COLO829 (cell line): Measurements from ENCODE around the gene TPM2.

ENCODE experiments used
- DNase-seq: peaks from one replicate; pipeline ENCODE4 v3.0.0; 2012; ENCODE audit warnings: low spot score

TPM2 gene

DNA sequence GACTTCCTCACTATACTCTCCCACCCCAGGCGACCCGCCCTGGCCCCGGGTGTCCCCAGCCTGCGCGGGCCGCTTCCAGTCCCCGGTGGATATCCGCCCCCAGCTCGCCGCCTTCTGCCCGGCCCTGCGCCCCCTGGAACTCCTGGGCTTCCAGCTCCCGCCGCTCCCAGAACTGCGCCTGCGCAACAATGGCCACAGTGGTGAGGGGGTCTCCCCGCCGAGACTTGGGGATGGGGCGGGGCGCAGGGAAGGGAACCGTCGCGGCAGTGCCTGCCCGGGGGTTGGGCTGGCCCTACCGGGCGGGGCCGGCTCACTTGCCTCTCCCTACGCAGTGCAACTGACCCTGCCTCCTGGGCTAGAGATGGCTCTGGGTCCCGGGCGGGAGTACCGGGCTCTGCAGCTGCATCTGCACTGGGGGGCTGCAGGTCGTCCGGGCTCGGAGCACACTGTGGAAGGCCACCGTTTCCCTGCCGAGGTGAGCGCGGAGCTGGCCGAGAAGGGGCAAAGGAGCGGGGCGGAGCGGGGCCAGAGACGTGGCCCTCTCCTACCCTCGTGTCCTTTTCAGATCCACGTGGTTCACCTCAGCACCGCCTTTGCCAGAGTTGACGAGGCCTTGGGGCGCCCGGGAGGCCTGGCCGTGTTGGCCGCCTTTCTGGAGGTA is 13.9 kb downstream of the TPM2 start:
- no peak for DNase-seq

GRCh38 chr9:35675204-35675603 is 14.5 kb downstream of the TPM2 start:
- no peak for DNase-seq

DNA sequence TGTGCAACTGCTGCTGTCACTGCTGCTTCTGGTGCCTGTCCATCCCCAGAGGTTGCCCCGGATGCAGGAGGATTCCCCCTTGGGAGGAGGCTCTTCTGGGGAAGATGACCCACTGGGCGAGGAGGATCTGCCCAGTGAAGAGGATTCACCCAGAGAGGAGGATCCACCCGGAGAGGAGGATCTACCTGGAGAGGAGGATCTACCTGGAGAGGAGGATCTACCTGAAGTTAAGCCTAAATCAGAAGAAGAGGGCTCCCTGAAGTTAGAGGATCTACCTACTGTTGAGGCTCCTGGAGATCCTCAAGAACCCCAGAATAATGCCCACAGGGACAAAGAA is 15.7 kb downstream of the TPM2 start:
- no peak for DNase-seq

DNA sequence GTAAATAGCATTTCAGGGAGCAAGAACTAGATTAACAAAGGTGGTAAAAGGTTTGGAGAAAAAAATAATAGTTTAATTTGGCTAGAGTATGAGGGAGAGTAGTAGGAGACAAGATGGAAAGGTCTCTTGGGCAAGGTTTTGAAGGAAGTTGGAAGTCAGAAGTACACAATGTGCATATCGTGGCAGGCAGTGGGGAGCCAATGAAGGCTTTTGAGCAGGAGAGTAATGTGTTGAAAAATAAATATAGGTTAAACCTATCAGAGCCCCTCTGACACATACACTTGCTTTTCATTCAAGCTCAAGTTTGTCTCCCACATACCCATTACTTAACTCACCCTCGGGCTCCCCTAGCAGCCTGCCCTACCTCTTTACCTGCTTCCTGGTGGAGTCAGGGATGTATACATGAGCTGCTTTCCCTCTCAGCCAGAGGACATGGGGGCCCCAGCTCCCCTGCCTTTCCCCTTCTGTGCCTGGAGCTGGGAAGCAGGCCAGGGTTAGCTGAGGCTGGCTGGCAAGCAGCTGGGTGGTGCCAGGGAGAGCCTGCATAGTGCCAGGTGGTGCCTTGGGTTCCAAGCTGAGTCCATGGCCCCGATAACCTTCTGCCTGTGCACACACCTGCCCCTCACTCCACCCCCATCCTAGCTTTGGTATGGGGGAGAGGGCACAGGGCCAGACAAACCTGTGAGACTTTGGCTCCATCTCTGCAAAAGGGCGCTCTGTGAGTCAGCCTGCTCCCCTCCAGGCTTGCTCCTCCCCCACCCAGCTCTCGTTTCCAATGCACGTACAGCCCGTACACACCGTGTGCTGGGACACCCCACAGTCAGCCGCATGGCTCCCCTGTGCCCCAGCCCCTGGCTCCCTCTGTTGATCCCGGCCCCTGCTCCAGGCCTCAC is 16.3 kb downstream of the TPM2 start, which contains the start of gene CA9:
Gene CA9, plus strand, starts transcription at position 797 of the 893 bp plus-strand sequence. Its CDS starts 32 bp downstream, at position 829.
- DNase-seq, result no peak

- no peak for DNase-seq
Observed at GRCh38 chr9:35669331-35670145, 20.2 kb downstream of the TPM2 start.

GRCh38 chr9:35667939-35668338 is 21.8 kb downstream of the TPM2 start:
- no peak for DNase-seq

DNA sequence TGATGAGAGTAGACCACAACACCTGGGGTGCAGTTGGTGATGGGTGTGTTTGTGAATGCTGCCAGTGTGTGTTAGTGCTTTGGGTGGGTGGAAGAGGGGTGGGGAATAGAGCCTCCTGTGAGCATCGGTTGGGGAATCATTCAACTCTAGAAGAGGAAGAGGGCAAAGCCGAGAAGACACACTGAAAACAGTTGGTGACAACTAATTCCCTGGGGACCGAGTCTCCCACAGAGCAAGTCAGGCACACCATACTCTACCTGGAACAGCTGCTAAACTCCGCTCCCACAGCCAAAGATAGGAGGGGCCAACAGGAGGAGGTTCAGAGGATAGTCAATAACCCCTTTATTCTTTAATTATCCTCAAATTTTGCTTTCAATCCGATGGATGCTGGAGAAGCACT is 23.2 kb downstream of the TPM2 start:
- no peak for DNase-seq

GRCh38 chr9:35666045-35666444 is 23.7 kb downstream of the TPM2 start:
- DNase-seq, result no peak

DNA sequence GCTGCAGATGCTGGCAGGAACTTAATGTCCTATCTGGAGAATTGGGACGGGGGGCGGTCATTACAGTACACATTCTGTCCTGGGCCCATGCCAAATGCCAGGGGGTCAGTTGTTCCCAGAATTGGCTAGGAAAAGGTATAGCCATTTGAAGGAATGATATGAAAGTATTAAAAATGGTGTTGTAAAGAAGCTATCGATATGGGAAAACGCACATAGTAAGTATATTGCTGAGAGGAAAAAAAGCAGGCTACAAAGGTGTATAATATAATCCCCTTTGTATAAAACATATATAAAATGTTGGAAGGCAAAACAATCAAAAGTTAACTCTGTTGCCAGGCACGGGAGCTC is 24.3 kb downstream of the TPM2 start:
- DNase-seq, result no peak

DNA sequence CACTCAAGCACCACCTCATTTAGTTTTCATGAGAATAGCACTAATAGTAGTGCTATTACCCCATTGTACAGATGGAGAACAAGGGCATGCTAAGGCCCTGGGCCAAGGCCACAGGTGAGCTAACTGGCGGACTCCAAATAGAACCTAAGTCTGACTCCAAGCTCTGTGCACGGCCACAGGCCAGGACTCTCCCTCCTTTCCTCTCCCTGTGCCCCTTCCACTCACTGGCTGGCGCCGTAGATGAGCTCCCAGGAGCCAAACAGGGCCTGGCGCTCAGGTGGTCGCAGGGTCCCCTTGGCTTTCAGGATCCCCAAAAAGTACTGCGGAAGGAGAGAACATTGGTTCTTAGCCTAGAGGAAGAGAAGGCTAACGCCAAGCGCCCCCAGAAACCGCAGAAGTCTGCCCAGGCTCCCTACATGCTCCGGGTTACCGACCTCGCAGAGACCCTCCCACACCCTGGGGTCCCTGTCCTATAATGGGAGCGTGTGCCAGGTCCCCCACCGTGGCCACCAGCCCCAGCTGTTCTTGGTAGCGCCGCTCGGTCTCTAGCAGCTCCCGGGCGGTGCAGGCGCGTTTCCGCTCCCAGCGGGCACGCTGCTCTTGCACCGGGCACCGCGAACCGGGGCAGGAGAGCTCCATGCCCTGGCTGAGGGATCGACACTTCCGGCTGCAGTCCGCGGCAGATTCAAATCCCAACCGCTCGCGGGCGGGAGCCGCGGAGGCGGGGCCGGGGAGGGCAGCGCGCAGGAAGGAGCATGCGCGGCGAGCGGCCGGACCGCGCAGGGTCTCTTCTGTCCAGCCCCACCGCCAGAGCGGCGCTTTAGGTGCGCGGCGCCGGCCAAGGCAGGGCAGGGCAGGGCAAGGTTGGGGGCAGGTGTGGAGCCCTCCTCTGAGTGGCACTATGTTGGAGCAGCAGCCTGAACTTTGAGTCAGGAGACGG is 24.9 kb downstream of the TPM2 start, which contains the start of gene ARHGEF39:
Gene ARHGEF39, minus strand, starts transcription at position 665 of the 940 bp plus-strand sequence. Its CDS starts 26 bp downstream, at position 639.
- DNase-seq, result peak; percentile 95

- DNase-seq, result no peak
Observed at GRCh38 chr9:35662437-35662836, 27.3 kb downstream of the TPM2 start.

DNA sequence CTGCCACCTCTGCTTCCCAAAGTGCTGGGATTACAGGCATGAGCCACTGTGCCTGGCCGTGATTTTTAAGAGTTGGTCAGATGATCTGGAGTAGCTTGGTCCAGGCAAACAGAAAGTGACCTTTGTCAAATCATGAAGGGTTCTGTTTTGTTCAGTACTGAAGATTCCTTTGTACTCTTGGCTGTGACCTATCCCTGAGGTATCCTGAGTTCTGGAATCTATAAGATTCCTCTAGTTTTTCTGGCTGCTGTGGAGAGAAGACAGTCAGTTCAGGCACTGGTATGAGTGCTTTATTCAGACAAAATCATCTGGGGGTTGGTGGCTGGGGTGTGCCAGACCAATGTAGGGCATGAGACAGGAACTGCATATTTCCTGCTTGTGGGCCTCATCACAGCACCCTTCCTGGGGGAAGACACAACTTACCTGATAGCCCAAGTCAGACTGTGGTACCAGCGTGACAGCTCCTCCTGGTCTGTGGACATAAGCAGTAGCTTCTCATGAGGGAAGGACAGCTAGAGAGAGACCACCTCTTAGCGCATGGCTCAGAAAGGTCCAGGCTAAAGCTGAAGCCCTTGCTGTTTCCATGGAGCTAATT is 27.9 kb downstream of the TPM2 start:
- peak; percentile 76 for DNase-seq

DNA sequence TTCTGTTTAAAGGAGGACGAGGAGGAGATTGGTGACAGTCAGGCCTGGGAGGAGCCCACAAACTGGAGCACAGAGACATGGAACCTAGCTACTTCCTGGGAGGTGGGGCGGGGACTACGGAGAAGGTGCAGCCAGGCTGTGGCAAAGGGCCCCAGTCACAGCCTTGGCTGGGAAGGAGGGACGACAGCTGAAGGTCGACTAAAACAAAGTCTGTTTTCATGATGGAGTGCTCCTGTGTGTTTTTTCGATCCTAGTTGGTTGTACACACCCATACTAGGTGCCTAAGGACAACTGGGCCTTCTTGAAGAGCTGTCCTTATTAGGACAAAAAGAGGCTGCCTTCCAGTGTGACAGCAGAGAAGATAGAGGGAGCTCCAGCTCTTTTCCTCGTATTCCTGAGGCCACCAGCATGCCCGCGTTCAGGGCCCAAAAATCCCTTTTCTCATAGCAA is 28.7 kb downstream of the TPM2 start:
- no peak for DNase-seq

DNA sequence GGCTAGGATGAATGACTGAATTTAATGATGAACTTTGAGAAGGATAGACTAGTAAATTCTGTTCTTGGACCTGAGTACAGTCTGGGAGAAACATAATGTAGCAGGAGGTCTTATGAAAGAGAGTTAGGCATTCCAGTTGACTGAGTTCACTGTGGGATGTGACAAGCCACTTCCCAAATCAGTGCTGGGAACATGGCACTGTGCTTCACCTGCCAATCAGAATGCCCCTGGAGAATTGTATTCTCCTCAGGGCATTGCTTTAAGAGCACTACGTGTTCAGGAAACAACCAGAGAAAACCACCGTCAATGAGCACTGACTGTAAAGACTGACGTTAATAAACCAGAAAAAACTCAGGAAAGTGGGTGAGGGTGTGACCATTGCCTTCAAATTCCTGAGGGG is 30.4 kb downstream of the TPM2 start:
- DNase-seq, result no peak

DNA sequence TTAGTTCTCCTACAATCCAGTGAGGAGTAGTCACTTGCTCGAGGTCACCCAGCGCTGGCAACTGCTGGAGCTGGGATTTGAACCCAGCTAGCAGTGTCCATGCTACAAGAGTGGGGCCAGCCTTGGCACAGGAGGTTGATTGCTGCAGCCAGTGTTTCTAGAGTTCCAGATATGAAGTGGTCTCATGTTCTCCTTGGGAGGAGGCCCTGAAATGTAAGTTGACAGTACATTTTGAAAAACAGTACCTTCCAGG is 30.8 kb downstream of the TPM2 start:
- DNase-seq, result no peak

DNA sequence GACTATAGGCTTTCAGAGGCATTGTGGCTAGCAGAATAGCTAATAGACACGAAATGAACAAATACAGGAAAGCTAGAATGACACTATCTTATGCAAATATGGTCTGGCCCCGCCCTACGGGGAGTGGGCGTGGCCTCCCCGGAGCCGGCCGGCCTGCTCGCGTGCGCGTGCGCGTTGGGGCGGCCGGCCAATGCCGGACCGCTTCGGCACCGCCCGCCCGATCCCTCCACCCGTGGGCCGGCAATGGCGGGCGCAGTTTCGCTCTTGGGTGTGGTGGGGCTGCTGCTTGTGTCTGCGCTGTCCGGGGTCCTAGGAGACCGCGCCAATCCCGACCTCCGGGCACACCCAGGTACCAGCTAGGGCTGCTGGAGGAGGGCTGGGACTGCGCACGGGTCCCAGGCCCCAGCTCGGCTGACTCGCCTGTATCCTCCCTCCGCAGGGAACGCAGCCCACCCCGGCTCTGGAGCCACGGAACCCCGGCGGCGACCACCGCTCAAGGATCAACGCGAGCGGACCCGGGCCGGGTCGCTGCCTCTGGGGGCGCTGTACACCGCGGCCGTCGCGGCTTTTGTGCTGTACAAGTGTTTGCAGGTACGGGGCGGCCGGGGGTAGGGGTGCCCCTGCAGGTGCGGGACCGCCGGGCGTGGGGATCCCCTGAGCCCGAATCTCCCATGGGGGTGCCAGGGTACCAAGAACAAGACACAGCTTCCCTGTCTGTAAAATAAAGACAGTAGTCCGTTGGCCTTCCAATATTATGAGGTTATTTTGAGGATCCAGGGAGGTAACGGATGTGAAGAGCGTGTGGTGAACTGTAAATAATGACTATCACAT is 31.4 kb downstream of the TPM2 start, which contains the start of gene CCDC107:
Gene CCDC107, plus strand, starts transcription at position 156 of the 831 bp plus-strand sequence. Its CDS starts 88 bp downstream, at position 244.
- peak; percentile 93 for DNase-seq

DNA sequence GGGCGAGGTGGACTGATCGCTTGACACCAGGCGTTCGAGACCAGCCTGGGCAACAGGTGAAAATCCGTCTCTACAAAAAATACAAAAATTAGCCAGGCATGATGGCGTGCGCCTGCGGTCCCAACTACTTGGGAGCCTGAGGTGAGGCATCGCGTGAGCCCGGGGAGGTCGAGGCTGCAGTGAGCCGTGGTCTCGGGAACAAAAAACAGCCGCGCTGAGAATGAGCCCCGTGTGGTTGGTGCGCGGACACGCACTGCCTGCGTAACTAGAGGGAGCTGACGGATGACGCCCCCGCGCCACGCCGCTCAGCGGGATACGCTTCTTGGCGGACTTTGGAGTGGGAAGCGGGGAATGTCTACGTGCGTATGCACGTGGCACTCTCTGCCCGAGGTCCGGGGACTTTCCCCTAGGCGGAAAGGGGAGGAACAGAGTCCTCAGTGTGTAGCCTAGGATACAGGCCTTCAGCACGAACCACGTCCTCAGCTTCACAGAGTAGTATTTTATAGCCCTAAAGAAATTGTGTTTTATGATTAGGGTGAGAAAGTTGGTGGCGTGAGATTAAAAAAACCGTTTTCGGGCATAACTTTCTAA is 32.1 kb downstream of the TPM2 start, which contains the start of gene RMRP:
Gene RMRP, minus strand, starts transcription at position 474 of the 591 bp plus-strand sequence.
- DNase-seq, result peak; percentile 99

DNA sequence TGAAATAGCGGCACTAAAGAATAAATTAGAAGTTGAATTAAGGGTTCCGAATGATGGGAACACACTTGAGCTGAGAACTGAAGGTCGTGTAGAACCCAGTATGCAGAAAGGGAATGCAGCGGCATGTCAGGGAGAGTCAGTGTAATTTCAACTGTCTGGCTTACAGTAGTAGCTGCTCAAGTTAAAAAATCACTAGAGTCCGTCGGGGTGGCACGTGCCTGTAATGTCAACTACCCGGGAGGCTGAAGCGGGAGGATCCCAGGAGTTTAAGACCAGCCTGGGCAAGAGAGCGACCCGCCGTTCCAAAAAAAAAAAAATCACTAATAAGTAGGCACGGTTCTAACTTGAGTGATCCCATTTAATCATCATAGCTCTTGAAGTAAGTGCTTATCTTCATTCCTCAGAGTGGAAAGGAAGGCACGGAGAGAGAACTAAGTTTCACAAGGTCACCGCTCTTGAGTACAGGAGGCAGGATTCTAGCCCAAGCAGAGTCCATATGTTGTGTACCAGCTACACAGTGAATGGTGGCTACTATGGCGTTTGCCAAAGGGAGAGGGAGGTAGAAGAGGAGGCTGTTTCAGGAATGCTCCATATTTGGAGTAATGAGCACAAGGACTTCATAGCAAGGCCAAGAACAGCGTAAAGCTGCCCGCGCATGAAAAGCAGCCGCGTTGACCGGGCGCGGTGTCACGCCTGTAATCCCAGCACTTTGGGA is 32.7 kb downstream of the TPM2 start:
- DNase-seq, result no peak

- no peak for DNase-seq
Observed at GRCh38 chr9:35656348-35656747, 33.4 kb downstream of the TPM2 start.
